Sigmoid colon (tissue), 3 donors: ENCODE data around the gene FADD.

ENCODE experiments used
- CTCF ChIP-seq, 4 experiments: fragments of 450-650 bp in 3 of 4; fragments of 200-600 bp in 1 of 4; IDR thresholded peaks; one replicate each; pipeline ENCODE4 v1.5.1; 2016 to 2019; ENCODE audit warnings: antibody characterized with exemption in 4 of 4, mild to moderate bottlenecking in 3 of 4, moderate library complexity in 2 of 4
- POLR2A ChIP-seq, 2 donors: fragments of 450-650 bp; IDR thresholded peaks; one replicate each; pipeline ENCODE4 v1.6.1; 2016; ENCODE audit warnings: antibody characterized with exemption in 2 of 2, mild to moderate bottlenecking in 2 of 2, moderate library complexity in 2 of 2

- no peak for TF ChIP-seq CTCF (IDR thresholded peaks at IDR 0.05)
- no peak for TF ChIP-seq POLR2A (IDR thresholded peaks at IDR 0.05)
Measured at GRCh38 chr11:70183483-70184176, 19.5 kb upstream of the FADD start.
